Measurements from ENCODE around the gene MGST2.

GRCh38 chr4:139745111-139745639, 79.6 kb downstream of the MGST2 start:
- TF ChIP-seq POLR2AphosphoS5 (IDR thresholded peaks at IDR 0.05) (no peak), CTCF (IDR thresholded peaks at IDR 0.05) (no peak), POLR2A (IDR thresholded peaks at IDR 0.05) (no peak)

All from stomach (tissue), 4 donors.